Non-pigmented ciliary epithelial cell (primary cell): ENCODE data around the gene ASB3.
"Not testable (repeated sequence)": the region's sequence is repeated elsewhere in the genome, so short reads cannot be mapped to it uniquely, and the experiment has no call there.

Experiments used
- DNase-seq: peaks from one replicate; pipeline ENCODE4 v3.0.0-alpha.2; 2010; ENCODE audit warnings: low read depth

Gene ASB3, protein sequence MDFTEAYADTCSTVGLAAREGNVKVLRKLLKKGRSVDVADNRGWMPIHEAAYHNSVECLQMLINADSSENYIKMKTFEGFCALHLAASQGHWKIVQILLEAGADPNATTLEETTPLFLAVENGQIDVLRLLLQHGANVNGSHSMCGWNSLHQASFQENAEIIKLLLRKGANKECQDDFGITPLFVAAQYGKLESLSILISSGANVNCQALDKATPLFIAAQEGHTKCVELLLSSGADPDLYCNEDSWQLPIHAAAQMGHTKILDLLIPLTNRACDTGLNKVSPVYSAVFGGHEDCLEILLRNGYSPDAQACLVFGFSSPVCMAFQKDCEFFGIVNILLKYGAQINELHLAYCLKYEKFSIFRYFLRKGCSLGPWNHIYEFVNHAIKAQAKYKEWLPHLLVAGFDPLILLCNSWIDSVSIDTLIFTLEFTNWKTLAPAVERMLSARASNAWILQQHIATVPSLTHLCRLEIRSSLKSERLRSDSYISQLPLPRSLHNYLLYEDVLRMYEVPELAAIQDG

DNA sequence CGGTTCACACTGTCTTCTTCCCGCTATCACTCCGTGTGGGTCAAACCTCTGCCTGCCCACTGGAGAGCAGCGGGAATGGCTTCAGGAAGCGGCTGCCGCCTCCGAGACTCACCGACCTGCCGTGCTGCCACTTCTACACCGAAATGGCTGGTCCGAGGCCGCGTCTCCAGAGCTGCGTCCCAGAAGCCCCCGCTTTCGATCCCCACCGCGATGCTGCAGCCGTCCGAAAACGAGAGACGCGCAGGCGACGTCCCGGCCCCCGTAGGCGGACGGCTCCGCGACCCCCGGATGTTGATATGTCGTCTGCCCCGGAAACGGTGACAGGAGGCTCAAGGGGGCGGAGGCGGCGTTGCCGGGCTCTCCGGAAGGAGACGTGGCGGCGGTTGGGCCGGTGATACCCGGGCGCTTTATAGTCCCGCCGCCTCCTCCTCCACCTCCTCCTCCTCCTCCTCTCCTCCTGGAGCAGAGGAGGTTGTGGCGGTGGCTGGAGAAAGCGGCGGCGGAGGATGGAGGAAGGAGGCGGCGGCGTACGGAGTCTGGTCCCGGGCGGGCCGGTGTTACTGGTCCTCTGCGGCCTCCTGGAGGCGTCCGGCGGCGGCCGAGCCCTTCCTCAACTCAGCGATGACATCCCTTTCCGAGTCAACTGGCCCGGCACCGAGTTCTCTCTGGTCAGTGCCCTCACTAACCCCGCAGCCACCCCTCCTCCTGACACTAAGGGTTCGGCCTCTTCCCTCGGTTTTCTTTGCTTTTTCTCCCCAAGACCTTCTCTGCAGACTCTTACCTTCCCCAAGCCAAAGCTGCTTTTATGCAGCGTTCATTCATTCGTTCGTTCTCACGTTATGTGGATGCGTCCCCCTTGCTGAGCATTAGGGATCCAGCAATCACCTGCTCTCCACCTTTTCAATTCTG, at the start of gene ASB3, which contains the start of gene ERLEC1:
ASB3 (minus strand) TSS at position 249 of the 909 bp plus-strand sequence. CDS start 21,381 bp downstream, outside the sequence.
ERLEC1 (plus strand) TSS at position 340 of the 909 bp plus-strand sequence; CDS start at position 507, 167 bp downstream.
- DNase-seq = no peak

DNA sequence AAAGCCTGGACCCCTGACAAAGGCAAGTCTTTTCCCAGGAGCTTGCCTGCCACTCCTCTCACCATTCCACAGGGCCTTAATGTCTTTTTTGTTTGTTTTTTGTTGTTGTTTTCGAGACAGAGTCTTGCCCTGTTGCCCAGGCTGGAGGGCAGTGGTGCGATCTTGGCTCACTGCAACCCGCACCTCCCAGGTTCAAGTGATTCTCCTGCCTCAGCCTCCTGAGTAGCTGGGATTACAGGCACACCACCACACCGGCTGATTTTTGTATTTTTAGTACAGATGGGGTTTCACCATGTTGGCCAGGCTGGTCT, 43.2 kb upstream of the ASB3 start:
- not testable (repeated sequence) for DNase-seq

DNA sequence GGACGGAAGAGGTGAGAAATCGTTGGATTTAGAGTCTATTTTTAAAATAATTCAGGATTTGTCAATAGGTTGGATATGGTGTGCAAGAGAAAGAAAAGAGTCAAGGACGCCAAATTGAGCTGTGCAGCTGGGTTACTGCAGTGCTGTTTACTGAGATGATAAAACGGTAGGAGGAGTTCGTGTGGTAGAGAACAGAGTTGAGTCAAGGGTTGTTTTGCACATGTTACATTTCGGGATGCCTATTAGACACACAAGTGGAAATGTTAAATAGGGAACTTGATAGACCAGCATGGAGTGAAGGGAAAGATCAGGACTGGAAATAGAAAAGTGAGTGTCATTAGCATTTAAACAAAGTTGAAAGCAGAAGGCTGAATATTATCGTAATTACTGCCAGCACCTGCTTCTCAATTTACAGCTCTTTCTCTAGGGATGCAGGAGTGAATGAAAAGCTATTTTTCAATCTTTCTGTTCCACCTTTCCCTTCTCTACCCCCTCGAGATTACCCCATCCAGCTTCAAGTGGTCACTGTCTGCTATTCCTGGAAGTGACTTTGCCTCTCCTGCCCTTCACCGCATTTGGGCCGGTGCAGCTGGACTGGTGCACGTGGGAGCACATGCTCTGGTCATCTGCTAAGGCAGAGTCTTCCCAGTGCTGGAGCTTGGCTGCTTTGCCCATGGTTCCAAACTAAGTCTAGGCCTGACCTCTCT, 42.7 kb upstream of the ASB3 start:
- DNase-seq = no peak

DNA sequence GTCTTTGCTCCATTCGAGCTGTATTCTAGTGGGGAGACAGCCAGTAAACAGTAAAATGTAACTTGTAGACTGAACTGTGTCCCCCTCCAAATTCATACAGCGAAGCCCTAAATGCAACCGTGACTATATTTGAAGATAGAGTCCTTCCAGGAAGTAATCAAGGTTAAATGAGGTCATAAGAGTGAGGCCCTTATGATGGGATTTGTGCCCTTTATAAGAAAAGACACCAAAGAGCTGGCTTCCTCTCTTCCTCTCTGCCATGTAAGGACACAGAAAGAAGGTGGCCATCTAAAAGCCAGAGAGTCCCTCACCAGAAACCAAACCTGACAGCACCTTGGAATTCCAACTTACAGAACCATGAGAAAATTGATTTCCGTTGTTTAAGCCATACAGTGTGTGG, 41.6 kb upstream of the ASB3 start:
- DNase-seq = no peak

DNA sequence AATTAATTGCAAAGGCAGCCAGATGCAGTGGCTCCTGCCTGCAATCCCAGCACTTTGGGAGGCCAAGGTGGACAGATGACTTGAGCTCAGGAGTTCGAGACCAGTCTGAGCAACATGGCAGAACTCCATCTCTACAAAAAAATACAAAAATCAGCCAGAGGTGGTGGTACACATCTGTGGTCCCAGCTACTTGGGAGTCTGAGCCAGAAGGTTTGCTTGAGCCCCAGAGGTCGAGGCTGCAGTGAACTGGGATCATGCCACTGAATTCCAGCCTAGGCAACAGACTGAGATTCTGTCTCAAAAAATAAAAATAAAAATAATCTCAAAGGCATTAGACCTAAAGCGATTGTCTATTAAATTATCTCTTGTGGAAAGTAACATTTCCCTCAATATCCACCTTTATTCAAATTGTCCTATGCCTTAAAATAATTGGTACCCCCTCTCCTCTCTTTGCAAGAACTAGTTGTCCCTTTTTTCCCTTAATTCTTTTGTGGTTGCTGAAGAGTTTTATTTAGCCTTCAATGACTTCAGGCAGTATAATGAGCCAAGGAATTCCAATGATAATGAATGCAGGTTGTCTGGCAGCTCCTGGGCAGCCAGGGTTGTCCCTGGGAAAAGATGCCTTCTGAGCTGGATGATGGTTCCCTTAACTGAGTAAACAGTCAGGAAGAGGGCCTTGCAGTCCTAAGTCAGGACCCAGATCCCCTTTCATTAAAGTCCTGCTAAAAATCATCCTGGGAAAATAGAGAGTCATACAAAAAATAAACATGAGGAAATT, 40.8 kb upstream of the ASB3 start:
- no peak for DNase-seq

DNA sequence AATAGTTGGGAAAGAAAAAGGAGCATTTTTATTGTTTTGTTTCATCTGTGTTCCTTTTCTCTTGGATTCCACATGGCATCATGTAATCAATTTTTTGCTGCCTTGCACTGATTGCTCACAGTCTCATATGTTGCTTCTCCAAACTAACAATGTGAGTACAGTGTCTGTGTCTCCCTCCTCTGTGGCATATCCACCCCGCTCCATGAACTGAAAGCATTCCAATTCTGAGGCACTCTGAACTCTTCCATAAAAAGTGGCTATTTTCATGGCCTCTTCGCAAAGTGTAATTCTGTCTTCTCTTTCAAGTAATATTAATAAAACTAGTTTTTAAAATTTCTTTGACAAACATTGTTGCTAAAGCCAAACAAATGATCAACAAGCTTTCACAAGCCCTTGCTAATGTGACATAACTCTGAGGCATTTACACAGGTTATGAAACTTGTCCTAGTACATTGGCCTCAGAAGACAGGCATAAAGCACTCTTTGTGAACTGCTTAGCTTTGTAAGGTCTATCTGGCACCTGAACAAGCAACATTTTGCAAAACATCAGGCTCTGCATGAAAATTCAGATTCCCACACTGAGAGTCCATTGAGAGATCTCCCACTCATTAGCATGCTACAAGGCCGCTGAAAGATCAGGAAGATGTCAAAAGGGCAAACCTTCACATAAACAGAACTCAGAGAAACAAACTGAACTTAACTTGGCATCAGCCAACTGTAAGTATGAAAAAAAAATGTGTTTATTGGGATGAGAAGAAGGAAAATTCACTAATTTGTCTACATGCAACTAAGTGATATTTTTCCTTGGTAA, 40.0 kb upstream of the ASB3 start:
- DNase-seq = no peak

DNA sequence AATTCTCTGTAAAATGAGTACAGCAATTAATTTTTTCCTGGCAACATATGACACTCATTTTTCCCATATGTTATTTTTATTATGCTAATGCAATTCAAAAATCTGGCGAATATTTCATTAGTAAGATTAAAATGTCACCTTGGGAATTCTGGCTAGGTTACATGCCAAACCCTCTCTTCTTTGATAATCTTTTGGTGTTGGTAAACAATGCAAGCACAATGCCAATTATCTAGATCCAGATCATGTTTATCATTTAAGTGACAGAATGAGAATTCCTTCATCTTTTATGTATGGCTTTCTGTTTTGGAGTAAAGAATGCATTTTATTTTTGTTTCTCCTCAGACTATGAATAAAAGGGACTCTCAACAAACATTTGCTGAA, 39.3 kb upstream of the ASB3 start:
- DNase-seq = no peak

DNA sequence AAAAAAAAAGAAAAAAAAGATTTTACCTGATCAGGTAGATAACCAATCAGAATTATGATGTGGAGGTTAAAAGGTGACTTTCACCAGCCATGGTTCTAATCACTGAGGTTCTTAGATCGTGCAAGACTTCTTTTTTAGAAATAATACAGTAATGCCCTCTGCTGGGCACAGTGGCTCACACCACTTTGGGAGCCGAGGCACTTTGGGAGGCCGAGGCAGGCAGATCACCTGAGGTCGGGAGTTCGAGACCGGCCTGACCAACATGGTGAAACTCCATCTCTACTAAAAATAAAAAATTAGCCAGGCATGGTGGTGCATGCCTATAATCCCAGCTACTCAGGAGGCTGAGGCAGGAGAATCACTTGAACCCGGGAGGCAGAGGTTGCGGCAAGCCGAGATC, 36.9 kb upstream of the ASB3 start:
- DNase-seq = not testable (repeated sequence)

DNA sequence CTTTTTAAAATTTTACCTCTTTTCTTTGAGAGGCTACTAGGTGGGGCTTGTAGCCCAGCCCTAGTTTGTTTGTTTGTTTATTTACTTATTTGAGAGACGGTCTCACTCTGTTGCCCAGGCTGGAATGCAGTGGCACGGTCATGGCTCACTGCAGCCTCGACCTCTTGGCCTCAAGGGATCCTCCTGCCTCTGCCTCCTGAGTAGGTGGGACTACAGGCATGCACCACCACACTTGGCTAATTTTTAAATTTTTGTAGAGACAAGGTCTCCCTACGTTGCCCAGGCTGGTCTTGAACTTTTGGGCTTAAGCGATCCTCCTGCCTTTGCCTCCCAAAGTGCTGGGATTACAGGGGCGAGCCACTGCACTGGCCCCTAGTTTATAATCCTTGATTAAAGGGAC, 35.1 kb upstream of the ASB3 start:
- DNase-seq = no peak

DNA sequence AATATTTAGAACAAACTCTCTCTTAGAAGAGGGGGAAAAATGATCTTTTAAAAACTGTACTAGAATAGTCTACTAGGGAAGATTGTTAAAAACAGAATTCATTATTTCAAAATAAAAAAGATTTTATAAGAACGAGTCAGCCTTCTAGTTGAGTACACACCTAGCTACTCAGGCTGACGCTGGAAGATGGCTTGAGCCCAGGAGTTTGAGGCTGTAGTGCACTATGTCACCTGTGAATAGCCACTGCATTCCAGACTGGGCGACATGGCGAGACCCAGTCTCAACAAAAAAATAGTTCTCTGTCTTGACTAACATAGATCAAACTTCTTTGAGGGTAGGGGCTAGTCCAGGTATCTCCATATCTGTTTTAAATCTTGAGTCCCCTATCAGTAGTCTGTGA, 34.0 kb upstream of the ASB3 start:
- no peak for DNase-seq

DNA sequence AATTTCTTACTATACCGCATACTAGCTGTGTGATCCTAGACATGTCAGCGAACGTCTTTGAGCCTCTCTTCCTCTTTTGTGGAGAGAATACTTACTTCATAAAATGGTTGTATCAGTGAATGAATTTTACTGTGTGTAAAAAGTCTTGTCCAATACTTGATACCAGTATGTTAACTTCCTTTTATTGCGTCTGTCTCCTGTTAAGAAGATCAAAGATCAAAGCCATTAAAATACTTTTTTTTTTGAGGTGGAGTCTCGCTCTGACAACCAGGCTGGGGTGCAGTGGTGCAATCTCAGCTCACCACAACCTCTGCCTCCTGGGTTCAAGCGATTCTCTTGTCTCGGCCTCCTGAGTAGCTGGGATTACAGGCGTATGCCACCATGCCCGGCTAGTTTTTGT, 33.3 kb upstream of the ASB3 start:
- DNase-seq = no peak

DNA sequence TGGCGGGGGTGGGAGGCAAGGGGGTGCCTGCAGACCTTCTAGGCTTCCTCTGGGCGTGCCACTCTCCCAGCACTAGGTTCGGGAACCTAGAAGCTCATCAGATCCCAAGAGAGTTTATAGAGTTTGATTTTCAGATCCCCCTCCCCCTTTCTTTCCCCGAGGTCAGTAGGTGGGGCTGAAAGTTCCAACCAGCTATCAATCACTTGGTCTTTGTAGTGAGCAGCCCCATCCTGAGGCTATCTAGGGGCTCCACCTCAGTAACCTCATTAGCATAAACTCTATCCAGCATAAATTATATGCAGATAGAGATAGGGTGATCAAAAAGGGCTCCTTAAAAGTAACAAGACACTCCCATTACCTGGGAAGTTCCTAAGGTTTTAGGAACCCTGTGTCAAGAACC, 32.9 kb upstream of the ASB3 start:
- no peak for DNase-seq

DNA sequence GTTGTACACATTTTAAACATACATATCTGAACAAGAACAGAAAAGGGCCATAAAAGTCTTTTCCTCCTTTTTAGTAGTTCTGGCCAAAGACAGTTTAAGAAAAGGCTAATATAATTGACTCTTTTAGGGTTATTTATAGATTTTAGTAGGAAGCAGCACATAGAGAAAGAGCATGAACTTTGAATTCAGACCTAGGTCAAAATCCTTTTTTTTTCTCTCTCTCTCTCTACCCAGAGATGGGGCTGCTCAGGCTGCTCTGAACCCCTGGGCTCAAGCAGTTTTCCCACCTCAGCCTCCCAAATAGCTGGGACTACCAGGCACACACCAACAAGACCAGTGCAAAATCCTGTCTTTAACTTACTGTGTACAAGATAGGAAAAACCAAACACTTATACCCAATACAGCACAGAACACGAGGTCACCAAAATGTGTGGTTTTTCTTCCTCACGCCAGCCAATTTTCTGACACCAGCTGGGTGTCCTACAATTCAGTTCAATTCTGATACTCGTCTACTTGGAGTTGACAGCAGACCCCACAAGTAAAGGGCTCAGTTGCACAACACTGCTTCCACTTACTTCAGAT, 32.2 kb upstream of the ASB3 start:
- DNase-seq = no peak

DNA sequence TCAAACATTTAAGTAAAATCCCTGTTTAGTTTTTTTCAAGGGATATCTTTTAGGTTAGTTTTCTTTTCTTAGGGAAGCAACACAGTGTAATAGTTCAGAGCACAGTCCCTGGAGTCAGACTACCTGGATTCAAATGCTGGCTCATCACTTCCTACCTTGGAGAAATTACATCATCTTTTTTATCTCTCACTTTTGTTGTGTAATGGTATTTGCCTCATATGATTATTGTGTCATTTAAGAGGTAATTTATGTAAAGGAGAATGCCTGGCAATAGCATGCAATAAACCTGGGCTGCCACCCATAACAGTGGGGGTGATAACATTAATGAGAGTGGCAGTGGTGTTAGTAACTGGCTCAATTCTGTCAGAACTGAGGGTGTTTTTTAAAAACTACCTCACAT, 26.4 kb upstream of the ASB3 start:
- no peak for DNase-seq

DNA sequence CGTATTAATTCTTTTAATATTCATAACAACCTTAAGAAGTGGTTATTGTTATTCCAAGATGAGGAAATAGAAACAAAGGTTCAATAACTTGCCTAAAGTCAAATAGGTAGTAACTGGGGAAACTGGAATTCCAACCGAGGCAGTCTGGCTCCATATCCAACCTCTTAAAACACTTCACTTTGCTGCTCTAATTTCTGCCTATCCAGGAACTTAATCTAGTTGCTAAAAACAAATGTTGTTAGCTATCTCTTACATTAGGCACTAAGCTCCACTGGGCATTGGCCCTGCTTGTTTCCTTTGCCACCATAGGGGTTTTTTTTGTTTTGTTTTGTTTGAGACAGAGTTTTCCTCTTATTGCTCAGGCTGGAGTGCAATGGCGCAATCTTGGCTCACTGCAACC, 24.8 kb upstream of the ASB3 start:
- DNase-seq = no peak

DNA sequence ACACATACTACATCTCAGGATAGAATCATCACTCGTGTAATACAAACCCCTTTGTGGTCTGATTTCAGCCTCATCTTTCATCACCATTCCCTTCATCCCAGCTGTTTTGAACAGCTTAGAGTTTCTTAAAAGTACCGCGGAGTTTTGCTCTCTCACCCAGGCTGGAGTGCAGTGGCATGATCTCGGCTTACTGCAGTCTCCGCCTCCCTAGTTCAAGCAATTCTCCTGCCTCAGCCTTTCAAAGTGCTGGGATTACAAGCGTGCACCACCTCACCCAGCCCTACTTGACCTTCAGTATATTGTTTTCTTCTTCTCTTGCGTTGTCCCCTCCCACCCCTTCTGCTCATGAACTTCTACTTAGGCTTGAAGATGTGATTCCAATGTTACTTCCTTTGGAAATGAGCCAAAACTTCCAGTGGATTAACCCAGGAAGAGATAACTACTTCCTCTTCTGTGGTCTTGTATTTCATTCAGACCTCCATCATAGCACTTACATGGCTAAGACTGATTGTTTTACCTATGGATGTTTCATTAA, 15.9 kb upstream of the ASB3 start:
- no peak for DNase-seq

DNA sequence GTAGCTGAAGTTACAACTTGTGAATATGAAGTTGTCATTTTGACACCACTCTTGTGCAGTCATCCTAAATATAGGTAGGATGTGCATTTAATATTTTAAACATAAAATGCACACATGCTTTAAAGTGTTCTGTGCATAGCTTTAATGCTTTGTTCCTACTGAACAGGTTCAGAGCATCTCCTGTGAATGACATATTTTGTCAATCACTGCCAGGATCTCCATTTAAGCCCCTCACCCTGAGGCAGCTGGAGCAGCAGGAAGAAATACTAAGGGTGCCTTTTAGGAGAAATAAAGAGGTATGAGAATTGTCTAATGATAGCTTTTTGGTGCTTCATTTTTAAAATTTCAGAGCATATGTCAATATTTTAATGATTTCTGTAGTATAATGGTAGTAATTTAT, 14.8 kb upstream of the ASB3 start:
- DNase-seq = no peak

DNA sequence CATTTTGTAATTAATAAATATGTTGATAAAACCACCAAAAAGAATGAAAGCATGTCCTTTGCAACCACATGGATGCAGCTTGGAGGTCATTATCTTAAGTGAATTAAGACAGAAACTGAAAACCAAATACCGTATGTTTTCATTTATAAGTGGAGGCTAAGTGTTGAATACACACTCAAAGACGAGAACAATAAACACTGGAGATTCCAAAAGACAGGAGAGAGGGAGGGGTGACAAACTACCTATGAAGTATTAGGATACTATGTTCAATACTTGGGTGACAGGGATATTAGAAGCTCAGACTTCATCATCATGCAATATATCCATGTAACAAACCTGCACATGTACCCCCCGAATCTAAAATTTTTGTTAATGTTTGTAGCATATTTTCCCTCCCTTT, 7.1 kb upstream of the ASB3 start:
- DNase-seq = no peak

DNA sequence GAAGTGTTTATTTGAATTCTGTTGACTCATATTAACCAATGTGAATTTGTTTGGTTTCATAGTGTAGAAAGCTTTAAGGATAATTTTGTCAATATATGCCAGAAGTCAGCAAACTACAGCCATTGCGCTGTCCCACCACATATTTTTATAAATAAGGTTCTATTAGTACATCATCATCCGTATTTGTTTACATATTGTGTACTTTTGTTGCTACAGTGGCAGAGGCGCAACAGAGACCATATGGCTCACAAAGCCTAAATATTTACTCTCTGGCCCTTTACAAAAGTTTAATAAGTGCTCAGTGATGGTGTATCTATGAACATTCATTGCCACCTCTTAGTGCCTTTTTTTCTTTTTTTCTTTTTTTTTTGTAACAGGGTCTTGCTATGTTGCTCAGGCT, 6.5 kb upstream of the ASB3 start:
- DNase-seq = no peak

DNA sequence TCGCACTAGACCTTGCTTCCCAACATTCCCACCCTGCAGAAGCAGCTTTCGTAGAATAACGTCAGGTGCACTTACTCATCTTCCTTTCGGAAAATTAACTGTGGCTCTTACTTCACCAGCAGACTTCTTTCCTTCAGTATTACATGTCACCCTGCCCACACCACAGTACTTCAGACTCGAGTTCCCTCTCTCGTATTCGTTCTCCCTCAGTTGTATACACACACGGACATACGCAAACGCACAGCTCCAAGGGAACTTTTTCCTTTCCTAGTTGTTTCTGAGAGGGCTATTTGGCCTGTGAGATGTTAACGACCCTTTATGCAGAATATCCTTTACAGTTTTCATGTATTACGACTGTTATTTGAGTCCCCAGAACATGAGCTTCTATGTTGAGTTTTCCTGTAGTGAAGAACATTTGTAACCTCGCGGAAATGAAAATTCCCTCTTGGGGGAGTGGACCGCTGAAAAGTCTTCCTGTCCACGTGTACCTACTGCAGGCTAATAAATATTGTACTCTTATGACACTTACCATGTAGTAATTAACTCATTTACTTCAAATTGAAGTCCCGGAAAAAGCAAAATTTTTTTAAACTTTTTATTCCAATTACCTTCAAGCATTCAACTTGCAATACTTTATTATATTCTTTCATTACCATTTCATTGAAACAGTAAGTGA, 999 bp upstream of the ASB3 start:
- DNase-seq = no peak
